Peyer's patch (tissue), 4 donors: ENCODE measurements around the gene TTYH1.

ENCODE experiments used
- POLR2A ChIP-seq, 2 donors: fragments of 450-650 bp; IDR thresholded peaks; one replicate each; pipeline ENCODE4 v1.5.1; 2017; ENCODE audit warnings: antibody characterized with exemption in 2 of 2, mild to moderate bottlenecking in 2 of 2, moderate library complexity in 2 of 2
- TF ChIP-seq, protein P1 (sequence below), 6 experiments: fragments of 450-650 bp in 4 of 6; fragments of 200-600 bp in 2 of 6; sonication (generic) in 1 of 6; IDR thresholded peaks; one replicate each; pipeline ENCODE4 v1.5.1; 2017 to 2019; ENCODE audit warnings: antibody characterized with exemption in 6 of 6, mild to moderate bottlenecking in 3 of 6, moderate library complexity in 1 of 6

DNA sequence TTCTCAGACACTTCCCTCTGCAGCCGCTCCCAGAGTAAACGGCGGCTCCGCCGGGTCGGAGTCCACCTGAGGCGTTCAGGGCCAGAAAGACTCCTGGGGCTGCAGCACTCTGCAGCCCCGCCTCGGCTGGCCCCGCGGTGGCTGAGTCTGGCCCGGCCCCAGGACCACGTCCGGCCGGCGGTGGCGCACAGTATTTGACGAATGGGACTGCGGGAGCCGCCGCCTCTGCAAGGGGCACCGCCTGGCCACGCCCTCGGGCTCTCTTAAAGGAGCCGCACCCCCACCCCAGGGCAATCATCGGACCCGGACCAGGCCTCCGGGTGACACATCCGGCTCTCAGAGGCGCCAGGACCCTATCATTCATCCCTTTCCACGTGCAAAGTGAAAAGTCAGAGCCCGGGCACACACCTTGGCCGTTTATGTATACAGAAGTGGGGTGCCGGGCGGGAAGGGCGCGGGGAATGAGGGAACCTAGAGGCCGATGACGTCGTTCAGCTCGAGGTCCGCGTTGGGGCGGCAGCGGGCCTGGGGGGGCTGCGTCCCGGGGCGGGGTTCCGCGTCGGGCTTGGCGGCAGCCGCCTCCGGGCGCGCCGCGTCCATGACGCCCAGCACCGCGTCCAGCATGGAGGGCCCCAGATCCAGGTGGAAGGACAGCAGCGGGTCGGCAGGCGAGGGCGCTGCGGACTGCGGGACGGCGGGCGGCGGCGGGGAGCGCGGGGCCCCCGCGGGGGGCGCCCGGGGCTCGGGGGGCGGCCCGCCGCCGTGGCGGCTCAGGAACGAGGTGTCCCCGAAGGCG, 49.6 kb downstream of the TTYH1 start:
- TF ChIP-seq, protein P1, sequence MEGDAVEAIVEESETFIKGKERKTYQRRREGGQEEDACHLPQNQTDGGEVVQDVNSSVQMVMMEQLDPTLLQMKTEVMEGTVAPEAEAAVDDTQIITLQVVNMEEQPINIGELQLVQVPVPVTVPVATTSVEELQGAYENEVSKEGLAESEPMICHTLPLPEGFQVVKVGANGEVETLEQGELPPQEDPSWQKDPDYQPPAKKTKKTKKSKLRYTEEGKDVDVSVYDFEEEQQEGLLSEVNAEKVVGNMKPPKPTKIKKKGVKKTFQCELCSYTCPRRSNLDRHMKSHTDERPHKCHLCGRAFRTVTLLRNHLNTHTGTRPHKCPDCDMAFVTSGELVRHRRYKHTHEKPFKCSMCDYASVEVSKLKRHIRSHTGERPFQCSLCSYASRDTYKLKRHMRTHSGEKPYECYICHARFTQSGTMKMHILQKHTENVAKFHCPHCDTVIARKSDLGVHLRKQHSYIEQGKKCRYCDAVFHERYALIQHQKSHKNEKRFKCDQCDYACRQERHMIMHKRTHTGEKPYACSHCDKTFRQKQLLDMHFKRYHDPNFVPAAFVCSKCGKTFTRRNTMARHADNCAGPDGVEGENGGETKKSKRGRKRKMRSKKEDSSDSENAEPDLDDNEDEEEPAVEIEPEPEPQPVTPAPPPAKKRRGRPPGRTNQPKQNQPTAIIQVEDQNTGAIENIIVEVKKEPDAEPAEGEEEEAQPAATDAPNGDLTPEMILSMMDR (IDR thresholded peaks at IDR 0.05), result peak in 3 of 6 experiments; percentile 16 to 41 (median 30)
- TF ChIP-seq POLR2A (IDR thresholded peaks at IDR 0.05), result peak; percentile 47 to 75
